H9 (cell line): ENCODE data around the gene ISM2. TPM values are rescaled to one million over a fixed set of nuclear protein-coding genes. Genes with fewer than 3 reads are reported as not detected.
A peak's percentile ranks its signal among the peaks of the same experiment; 100 is the strongest.

ENCODE experiments used
- DNase-seq: peaks from one replicate; pipeline ENCODE4 v3.0.0-alpha.2; 2017
- H2AFZ ChIP-seq: one replicate; pipeline ENCODE4 v1.6.1; 2013; ENCODE audit warnings: mild to moderate bottlenecking, low read length, control low read depth, moderate library complexity
- H2AK5ac ChIP-seq: 2 replicates; pipeline ENCODE4 v1.6.1; 2013; ENCODE audit warnings: low read length, control low read depth, mixed read lengths; ENCODE audit not compliant: insufficient read length
- H2BK120ac ChIP-seq: one replicate; pipeline ENCODE4 v1.6.1; 2013; ENCODE audit warnings: low read depth, mild to moderate bottlenecking, low read length, control low read depth, inconsistent platforms; ENCODE audit not compliant: poor library complexity, severe bottlenecking
- H2BK12ac ChIP-seq: 2 replicates; pipeline ENCODE4 v1.6.1; 2013; ENCODE audit warnings: low read length, control low read depth, mixed read lengths, low read depth; ENCODE audit not compliant: insufficient read length
- H2BK15ac ChIP-seq: 2 replicates; pipeline ENCODE4 v1.6.1; 2013; ENCODE audit warnings: low read depth, low read length, control low read depth
- H2BK20ac ChIP-seq: one replicate; pipeline ENCODE4 v1.6.1; 2013; ENCODE audit warnings: low read depth, mild to moderate bottlenecking, low read length, control low read depth, inconsistent platforms; ENCODE audit not compliant: poor library complexity, severe bottlenecking
- H2BK5ac ChIP-seq: 2 replicates; pipeline ENCODE4 v1.6.1; 2013; ENCODE audit warnings: low read length, control low read depth, mixed read lengths; ENCODE audit not compliant: insufficient read length
- H3K14ac ChIP-seq: 2 replicates; pipeline ENCODE4 v1.6.1; 2013; ENCODE audit warnings: low read length, control low read depth; ENCODE audit not compliant: insufficient read depth
- H3K18ac ChIP-seq: 2 replicates; pipeline ENCODE4 v1.6.1; 2013; ENCODE audit warnings: low read depth, mild to moderate bottlenecking, mixed read lengths, low read length, control low read depth; ENCODE audit not compliant: insufficient read length
- H3K23ac ChIP-seq: 2 replicates; pipeline ENCODE4 v1.6.1; 2013; ENCODE audit warnings: low read length, control low read depth, mixed read lengths, low read depth; ENCODE audit not compliant: insufficient read length
- H3K23me2 ChIP-seq: 2 replicates; pipeline ENCODE4 v1.6.1; 2013; ENCODE audit warnings: low read depth, mild to moderate bottlenecking, mixed read lengths, low read length, control low read depth; ENCODE audit not compliant: insufficient read length, poor library complexity, severe bottlenecking
- H3K27ac ChIP-seq: 2 replicates; pipeline ENCODE4 v1.5.1; 2013; ENCODE audit warnings: low read length, control low read depth, mixed read lengths, low read depth; ENCODE audit not compliant: insufficient read length
- H3K27me3 ChIP-seq: 2 replicates; pipeline ENCODE4 v1.6.1; 2013; ENCODE audit warnings: low read length, control low read depth, inconsistent platforms; ENCODE audit not compliant: insufficient read depth
- H3K4ac ChIP-seq: 2 replicates; pipeline ENCODE4 v1.6.1; 2013; ENCODE audit warnings: low read depth, mild to moderate bottlenecking, control low read depth, inconsistent platforms, low read length, moderate library complexity
- H3K4me1 ChIP-seq: 2 replicates; pipeline ENCODE4 v1.6.1; 2013; ENCODE audit warnings: low read length, control low read depth, inconsistent platforms; ENCODE audit not compliant: insufficient read depth
- H3K4me2 ChIP-seq: 2 replicates; pipeline ENCODE4 v1.6.1; 2013; ENCODE audit warnings: low read length, control low read depth, mixed read lengths; ENCODE audit not compliant: insufficient read length, insufficient read depth
- H3K56ac ChIP-seq: 2 replicates; pipeline ENCODE4 v1.6.1; 2013; ENCODE audit warnings: low read depth, mild to moderate bottlenecking, mixed read lengths, low read length, control low read depth; ENCODE audit not compliant: insufficient read length
- H3K79me1 ChIP-seq: 2 replicates; pipeline ENCODE4 v1.6.1; 2013; ENCODE audit warnings: low read depth, mild to moderate bottlenecking, moderate library complexity, low read length, control low read depth, inconsistent platforms; ENCODE audit not compliant: insufficient read depth, poor library complexity, severe bottlenecking
- H3K79me2 ChIP-seq: 2 replicates; pipeline ENCODE4 v1.6.1; 2013; ENCODE audit warnings: low read length, control low read depth, inconsistent platforms; ENCODE audit not compliant: insufficient read depth
- H3K9ac ChIP-seq: 2 replicates; pipeline ENCODE4 v1.6.1; 2013; ENCODE audit warnings: low read length, control low read depth, mixed read lengths; ENCODE audit not compliant: insufficient read length; ENCODE audit errors: extremely low read depth
- H3K9me3 ChIP-seq: one replicate; pipeline ENCODE4 v1.6.1; 2013; ENCODE audit warnings: low read depth, low read length, inconsistent platforms; ENCODE audit not compliant: control insufficient read depth
- H3T11ph ChIP-seq: one replicate; pipeline ENCODE4 v1.6.1; 2013; ENCODE audit warnings: mild to moderate bottlenecking, low read length, control low read depth, inconsistent platforms
- H4K20me1 ChIP-seq: one replicate; pipeline ENCODE4 v1.6.1; 2013; ENCODE audit not compliant: control insufficient read depth, insufficient read length, insufficient read depth
- H4K5ac ChIP-seq: 2 replicates; pipeline ENCODE4 v1.6.1; 2013; ENCODE audit warnings: low read depth, mild to moderate bottlenecking, mixed read lengths, low read length, control low read depth; ENCODE audit not compliant: insufficient read length
- H4K8ac ChIP-seq: replicated peaks from 2 replicates; pipeline ENCODE4 v1.6.1; 2013; ENCODE audit warnings: low read length, control low read depth, mixed read lengths, low read depth; ENCODE audit not compliant: insufficient read length
- H4K91ac ChIP-seq: 2 replicates; pipeline ENCODE4 v1.6.1; 2013; ENCODE audit warnings: low read depth, mild to moderate bottlenecking, moderate library complexity, mixed read lengths, low read length, control low read depth; ENCODE audit not compliant: insufficient read length
- H3K27ac Mint-ChIP-seq, 3 experiments: 2 replicates in 2 of 3; 3 replicates in 1 of 3; pipeline ENCODE4 v1.8.0; 2020 to 2021; ENCODE audit warnings: mixed read lengths in 3 of 3, mild to moderate bottlenecking in 1 of 3, moderate library complexity in 1 of 3
- H3K27me3 Mint-ChIP-seq: 2 replicates; pipeline ENCODE4 v1.8.0; 2021; ENCODE audit warnings: low read depth, mild to moderate bottlenecking, moderate library complexity, mixed read lengths
- H3K36me3 Mint-ChIP-seq, 3 experiments: 2 replicates in 2 of 3; 3 replicates in 1 of 3; pipeline ENCODE4 v1.8.0; 2020 to 2021; ENCODE audit warnings: low read depth in 3 of 3, mixed read lengths in 3 of 3; ENCODE audit not compliant: insufficient read depth in 1 of 3
- H3K4me1 Mint-ChIP-seq, 2 experiments: 2 replicates each; pipeline ENCODE4 v1.8.0; 2020; ENCODE audit warnings: mixed read lengths in 2 of 2
- H3K4me3 Mint-ChIP-seq, 2 experiments: 2 replicates in 1 of 2; 3 replicates in 1 of 2; pipeline ENCODE4 v1.8.0; 2020 to 2021; ENCODE audit warnings: mild to moderate bottlenecking in 2 of 2, mixed read lengths in 2 of 2, moderate library complexity in 1 of 2
- H3K9me3 Mint-ChIP-seq, 2 experiments: 2 replicates in 1 of 2; 3 replicates in 1 of 2; pipeline ENCODE4 v1.8.0; 2020; ENCODE audit warnings: mild to moderate bottlenecking in 2 of 2, mixed read lengths in 2 of 2, moderate library complexity in 1 of 2
- WGBS: extraction: QIAGEN DNeasy Blood & Tissue Kit; methylation state at CpG from one replicate; pipeline ENCODE4 v1.1.7; 2013; ENCODE audit warnings: missing lambda C conversion rate, low lambda C conversion rate, mixed read lengths; ENCODE audit not compliant: insufficient read length; ENCODE audit errors: extremely low coverage; 5-methylcytosine and 5-hydroxymethylcytosine counted together
- total RNA-seq: library from RNA; stranded (reverse); gene quantifications from 2 replicates; pipeline ENCODE4 v1.2.1, GENCODE V29; 2021
- TF ChIP-seq, protein P1 (sequence below): fragments of 200-600 bp; sonication (generic); conservative IDR thresholded peaks from 3 replicates; pipeline ENCODE4 v1.8.0; 2021; ENCODE audit warnings: antibody characterized with exemption, mild to moderate bottlenecking

The ISM2 gene
- total RNA-seq, 1 experiment from 2014 or later: 0.39 TPM

DNA sequence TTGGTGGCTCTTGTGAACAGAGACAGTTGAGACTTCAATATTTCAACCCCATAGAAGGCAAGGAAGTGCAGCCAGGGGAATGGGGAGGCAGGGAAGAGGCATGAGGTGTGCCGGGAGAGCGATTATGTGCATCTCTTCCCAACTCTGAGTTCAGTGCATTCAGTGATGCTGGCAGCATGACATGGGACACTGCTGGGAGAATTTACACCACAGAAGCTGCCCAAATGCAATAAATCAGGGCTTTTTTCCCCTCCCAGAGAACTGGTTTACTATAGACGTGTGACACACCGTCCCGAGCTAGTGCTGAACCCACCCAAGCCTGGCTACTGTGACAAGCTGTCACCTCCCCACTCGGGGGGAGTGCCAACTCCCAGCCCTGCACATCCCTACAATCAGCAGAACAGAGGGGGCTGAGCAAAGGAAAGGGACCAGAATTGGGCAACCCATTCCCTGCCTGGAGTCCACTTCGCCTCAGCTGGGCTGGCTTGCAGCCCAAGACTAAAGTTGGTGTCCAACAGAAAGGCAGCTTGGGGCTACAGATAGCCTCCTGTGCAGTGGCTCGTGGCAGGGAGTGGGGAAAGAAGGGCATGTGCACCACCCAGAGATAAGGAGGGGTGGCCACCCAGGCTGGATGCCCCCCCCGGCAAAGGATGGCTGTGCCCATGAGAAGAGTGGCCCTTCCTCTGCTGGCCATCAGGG is 24.0 kb downstream of the ISM2 start:
- Mint-ChIP-seq H3K27me3 (no peaks in the 10 kb centered on the region; the same call in none of the 2 replicates), H3K36me3 (peaks cover 0 to 1% (median 0%) of the 10 kb centered on the region in 3 experiments; a peak in 2 of 7 replicates), H3K9me3 (no peaks in the 10 kb centered on the region), H3K4me1 (peaks cover 21 to 22% of the 10 kb centered on the region in 2 experiments), H3K27ac (peak overlapping the region in 1 of 3 experiments; percentile 87; a peak in 1 of 7 replicates), H3K4me3 (no peak overlapping the region; a peak in 1 of 5 replicates)
- Histone ChIP-seq H2BK20ac (no peak overlapping the region), H4K20me1 (no peaks in the 10 kb centered on the region), H3K9me3 (no peaks in the 10 kb centered on the region), H2BK120ac (no peak overlapping the region), H3K9ac (no peak overlapping the region), H3K4ac (no peak overlapping the region), H4K91ac (no peak overlapping the region), H3K18ac (no peak overlapping the region), H4K8ac (no peak overlapping the region), H3K79me2 (no peaks in the 10 kb centered on the region), H2BK5ac (no peak overlapping the region), H2AFZ (no peak overlapping the region), H3K14ac (no peak overlapping the region), H2AK5ac (no peak overlapping the region), H3K23ac (no peak overlapping the region), H2BK15ac (no peak overlapping the region), H3K23me2 (no peaks in the 10 kb centered on the region), H2BK12ac (no peak overlapping the region), H3K56ac (no peak overlapping the region), H3K4me2 (no peak overlapping the region), H3K27ac (no peak overlapping the region), H3K79me1 (no peaks in the 10 kb centered on the region), H3K4me1 (peaks cover 8% of the 10 kb centered on the region; the same call in 1 of the 2 replicates), H3K27me3 (no peaks in the 10 kb centered on the region), H3T11ph (no peak overlapping the region), H4K5ac (no peak overlapping the region)
- TF ChIP-seq, protein P1, sequence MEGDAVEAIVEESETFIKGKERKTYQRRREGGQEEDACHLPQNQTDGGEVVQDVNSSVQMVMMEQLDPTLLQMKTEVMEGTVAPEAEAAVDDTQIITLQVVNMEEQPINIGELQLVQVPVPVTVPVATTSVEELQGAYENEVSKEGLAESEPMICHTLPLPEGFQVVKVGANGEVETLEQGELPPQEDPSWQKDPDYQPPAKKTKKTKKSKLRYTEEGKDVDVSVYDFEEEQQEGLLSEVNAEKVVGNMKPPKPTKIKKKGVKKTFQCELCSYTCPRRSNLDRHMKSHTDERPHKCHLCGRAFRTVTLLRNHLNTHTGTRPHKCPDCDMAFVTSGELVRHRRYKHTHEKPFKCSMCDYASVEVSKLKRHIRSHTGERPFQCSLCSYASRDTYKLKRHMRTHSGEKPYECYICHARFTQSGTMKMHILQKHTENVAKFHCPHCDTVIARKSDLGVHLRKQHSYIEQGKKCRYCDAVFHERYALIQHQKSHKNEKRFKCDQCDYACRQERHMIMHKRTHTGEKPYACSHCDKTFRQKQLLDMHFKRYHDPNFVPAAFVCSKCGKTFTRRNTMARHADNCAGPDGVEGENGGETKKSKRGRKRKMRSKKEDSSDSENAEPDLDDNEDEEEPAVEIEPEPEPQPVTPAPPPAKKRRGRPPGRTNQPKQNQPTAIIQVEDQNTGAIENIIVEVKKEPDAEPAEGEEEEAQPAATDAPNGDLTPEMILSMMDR: no peak
- DNase-seq: no peak
- no CpG with 5 or more reads among the region's 9 CpGs for WGBS
